Adrenal gland (tissue), 12 donors: ENCODE measurements around the gene LSM2. TPM values are rescaled to one million over a fixed set of nuclear protein-coding genes. Genes with fewer than 3 reads are reported as not detected.
"Not testable (repeated sequence)": the region's sequence is repeated elsewhere in the genome, so short reads cannot be mapped to it uniquely, and the experiment has no call there.

ENCODE experiments used
- DNase-seq, 7 donors: peaks; one replicate each; pipeline ENCODE4 v3.0.0-alpha.2; 2019 to 2020
- H3K27ac ChIP-seq, 5 donors: fragments of 200-600 bp; sonication (generic) in 4 of 5; 1 replicate in 3 of 5; 2 replicates in 2 of 5; pipeline versions ENCODE4 v1.5.1 to v1.8.0; 2016 to 2020; ENCODE audit warnings: mild to moderate bottlenecking in 1 of 5
- H3K27me3 ChIP-seq: fragments of 200-600 bp; 2 replicates; pipeline ENCODE4 v1.8.0; 2021
- H3K36me3 ChIP-seq, 2 donors: fragments of 200-600 bp; replicated peaks in 1 of 2; 1 replicate in 1 of 2; 2 replicates in 1 of 2; pipeline versions ENCODE4 v1.5.1 to v1.8.0; 2018 to 2022
- H3K4me1 ChIP-seq, 2 donors: fragments of 200-600 bp; replicated peaks in 1 of 2; 1 replicate in 1 of 2; 2 replicates in 1 of 2; pipeline versions ENCODE4 v1.5.1 to v1.8.0; 2018 to 2021
- H3K4me3 ChIP-seq, 4 donors: fragments of 200-600 bp; sonication (generic) in 3 of 4; one replicate each; pipeline ENCODE4 v1.5.1; 2016 to 2018
- H3K9me3 ChIP-seq, 3 donors: fragments of 200-600 bp; sonication (generic) in 1 of 3; replicated peaks in 1 of 3; 1 replicate in 2 of 3; 2 replicates in 1 of 3; pipeline versions ENCODE4 v1.5.1 to v1.8.0; 2016 to 2021
- POLR2A ChIP-seq, 2 donors: fragments of 450-650 bp; IDR thresholded peaks; one replicate each; pipeline ENCODE4 v1.6.1; 2017; ENCODE audit warnings: antibody characterized with exemption in 2 of 2, mild to moderate bottlenecking in 2 of 2, moderate library complexity in 1 of 2
- WGBS, 4 donors: extraction: QIAGEN DNeasy Blood & Tissue Kit in 2 of 4; methylation state at CpG; one replicate each; pipeline versions ENCODE4 v1.1.5 to v1.1.7; 2013 to 2017; 5-methylcytosine and 5-hydroxymethylcytosine counted together
- intact Hi-C, 2 donors: fragments of 100-400 bp; cut with DNase I; formaldehyde crosslinking; loops; one replicate each; pipeline versions ENCODE4 v1.14.1 to v1.15.0; 2022 to 2023
- polyA plus RNA-seq, 3 donors: library from polyadenylated mRNA; stranded (reverse); fragments of 200-250 nt in 2 of 3; fragments of 350-450 nt in 1 of 3; fragmentation: Illumina TruSeq in 1 of 3; extraction: RNeasy Lipid Tissue Mini Kit (QIAGEN cat#74804) in 1 of 3; gene quantifications; one replicate each; pipeline ENCODE4 v1.2.3, GENCODE V29; 2013 to 2014
- total RNA-seq, 9 donors: library from RNA; depleted of rRNA in 4 of 9; stranded (reverse); fragments of >200 nt in 4 of 9; fragments of 120-200 nt in 1 of 9; fragmentation: NEBNext Ultra II Directional in 1 of 9; extraction: Animal tissue kit (Norgen Biotek cat#: 25700) in 1 of 9; gene quantifications; one replicate each; pipeline versions ENCODE4 v1.1.0 to v1.2.4, GENCODE V29; 2013 to 2023
- TF ChIP-seq, protein P1 (sequence below), 6 experiments: fragments of 450-650 bp in 4 of 6; fragments of 200-600 bp in 2 of 6; sonication (generic) in 1 of 6; IDR thresholded peaks; 1 replicate in 5 of 6; 2 replicates in 1 of 6; pipeline versions ENCODE4 v1.5.1 to v1.8.0; 2016 to 2021; ENCODE audit warnings: antibody characterized with exemption in 6 of 6, mild to moderate bottlenecking in 2 of 6, moderate library complexity in 1 of 6
- donor health status: healthy with polysubstance abuse.
- donor health status: Bipolar disorder and iron deficiency.
- donor health status: DM: yes; HTN: yes; CAD: no.
- donor health status: DM: no; HTN: no; CAD: no.
- donor health status: DM: no; HTN: no; CAD: no.
- donor health status: DM: yes; HTN: yes; CAD: no.

LSM2 gene
- total and polyA plus RNA-seq, 12 donors: 28.0 to 61.3 (median 43.2) TPM

DNA sequence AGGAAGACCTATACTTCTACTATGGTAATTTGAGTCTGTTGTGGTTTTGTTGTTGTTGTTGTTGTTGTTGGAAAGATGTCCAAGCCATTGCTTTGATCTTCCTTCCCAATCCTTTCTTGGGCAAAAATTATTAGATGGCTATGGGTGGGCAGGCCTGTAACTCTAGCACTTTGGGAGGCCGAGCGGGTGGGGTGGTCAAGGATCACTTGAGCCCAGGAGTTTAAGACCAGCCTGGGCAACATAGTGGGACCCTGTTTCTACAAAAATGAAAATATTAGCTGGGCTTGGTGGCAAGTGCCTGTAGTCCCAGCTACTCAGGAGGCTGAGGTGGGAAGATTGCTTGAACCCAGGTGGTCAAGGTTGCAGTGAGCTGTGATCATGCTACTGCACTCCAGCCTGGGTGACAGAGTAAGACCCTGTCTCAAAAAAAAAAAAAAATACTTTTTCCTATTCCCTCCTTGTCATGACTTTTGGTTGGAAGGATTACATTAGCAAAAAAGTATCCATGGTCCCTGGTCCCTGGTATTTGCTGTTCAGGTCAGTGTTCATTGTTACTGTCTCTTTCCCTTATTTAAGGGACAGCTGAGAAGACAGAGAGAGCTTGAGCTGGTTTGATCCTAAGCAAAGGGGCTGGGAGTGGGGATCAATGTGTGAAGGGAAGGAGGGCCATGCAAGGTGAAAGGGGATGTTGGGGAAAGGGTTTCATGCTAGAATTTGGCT, 44.2 kb upstream of the LSM2 start:
- 88 to 99% (median 95%) methylated on average over 2 of the region's 2 CpGs for WGBS, 4 donors
- intact Hi-C loops: no loop called here
- no peaks in the 10 kb centered on the region for H3K36me3 ChIP-seq
- H3K27ac ChIP-seq: no peak overlapping the region
- H3K9me3 ChIP-seq: no peaks in the 10 kb centered on the region
- TF ChIP-seq, protein P1, sequence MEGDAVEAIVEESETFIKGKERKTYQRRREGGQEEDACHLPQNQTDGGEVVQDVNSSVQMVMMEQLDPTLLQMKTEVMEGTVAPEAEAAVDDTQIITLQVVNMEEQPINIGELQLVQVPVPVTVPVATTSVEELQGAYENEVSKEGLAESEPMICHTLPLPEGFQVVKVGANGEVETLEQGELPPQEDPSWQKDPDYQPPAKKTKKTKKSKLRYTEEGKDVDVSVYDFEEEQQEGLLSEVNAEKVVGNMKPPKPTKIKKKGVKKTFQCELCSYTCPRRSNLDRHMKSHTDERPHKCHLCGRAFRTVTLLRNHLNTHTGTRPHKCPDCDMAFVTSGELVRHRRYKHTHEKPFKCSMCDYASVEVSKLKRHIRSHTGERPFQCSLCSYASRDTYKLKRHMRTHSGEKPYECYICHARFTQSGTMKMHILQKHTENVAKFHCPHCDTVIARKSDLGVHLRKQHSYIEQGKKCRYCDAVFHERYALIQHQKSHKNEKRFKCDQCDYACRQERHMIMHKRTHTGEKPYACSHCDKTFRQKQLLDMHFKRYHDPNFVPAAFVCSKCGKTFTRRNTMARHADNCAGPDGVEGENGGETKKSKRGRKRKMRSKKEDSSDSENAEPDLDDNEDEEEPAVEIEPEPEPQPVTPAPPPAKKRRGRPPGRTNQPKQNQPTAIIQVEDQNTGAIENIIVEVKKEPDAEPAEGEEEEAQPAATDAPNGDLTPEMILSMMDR (IDR thresholded peaks at IDR 0.05): no peak
- TF ChIP-seq POLR2A (IDR thresholded peaks at IDR 0.05): no peak
- no peaks in the 10 kb centered on the region for H3K4me1 ChIP-seq
- DNase-seq: no peak
- H3K27me3 ChIP-seq: no peaks in the 10 kb centered on the region
- no peak overlapping the region for H3K4me3 ChIP-seq

DNA sequence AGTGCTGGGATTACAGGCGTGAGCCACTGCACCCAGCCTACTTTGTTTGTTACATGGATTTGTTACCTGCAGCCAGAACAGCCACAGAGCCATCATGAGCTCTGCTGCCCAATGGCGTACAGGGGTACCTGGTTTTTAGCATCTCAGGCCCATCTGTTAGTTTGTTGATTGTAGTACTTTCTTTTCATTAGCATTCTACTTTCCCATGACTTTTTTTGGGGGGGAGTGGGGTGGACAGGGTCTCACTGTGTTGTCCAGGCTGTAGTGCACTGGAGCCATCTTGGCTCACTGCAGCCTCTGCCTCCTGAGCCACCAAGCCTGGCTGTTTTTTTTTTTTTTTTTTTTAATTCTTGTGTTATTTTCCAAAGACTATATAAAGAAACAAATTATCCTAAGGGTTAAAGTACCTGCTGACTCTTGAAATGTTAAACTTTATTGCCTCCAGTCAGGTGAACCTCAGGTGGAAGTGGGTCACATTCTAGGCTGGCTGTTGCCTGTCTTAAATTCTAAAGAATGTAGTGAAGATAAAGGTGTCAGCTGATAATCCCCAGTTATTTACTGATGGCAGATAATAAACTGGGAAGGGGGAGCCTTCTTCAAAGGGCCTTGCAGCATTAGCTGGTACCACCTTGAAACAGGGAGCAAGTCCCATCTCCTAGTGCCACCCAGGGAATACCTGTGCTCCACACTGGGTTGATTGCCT, 40.7 kb upstream of the LSM2 start:
- intact Hi-C loops: no loop called here
- WGBS, 4 donors: 89 to 100% (median 94%) methylated on average over 2 of the region's 2 CpGs
- TF ChIP-seq POLR2A (IDR thresholded peaks at IDR 0.05): no peak

DNA sequence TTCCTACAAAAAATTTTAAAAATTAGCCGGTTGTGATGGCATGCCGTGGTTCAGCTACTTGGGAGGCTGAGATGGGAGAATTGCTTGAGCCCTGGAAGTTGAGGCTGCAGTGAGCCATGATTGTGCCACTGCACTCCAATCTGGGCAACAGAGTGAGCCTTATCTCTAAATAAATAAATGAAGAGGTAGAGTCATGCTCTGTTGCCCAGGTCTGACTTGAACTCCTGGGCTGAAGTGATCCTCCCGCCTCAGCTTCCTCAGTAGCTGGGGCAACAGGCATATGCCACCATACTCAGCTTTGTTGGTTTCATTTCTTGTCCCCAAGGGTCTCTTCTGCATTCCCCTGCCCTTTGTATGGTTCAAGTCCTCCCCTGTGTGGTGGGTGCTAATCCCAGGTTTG, 37.7 kb upstream of the LSM2 start:
- Histone ChIP-seq H3K4me3 (no peak overlapping the region), H3K27ac (no peak overlapping the region), H3K27me3 (no peaks in the 10 kb centered on the region), H3K4me1 (no peaks in the 10 kb centered on the region), H3K36me3 (peaks cover 0 to 16% of the 10 kb centered on the region in 2 donors), H3K9me3 (no peaks in the 10 kb centered on the region)
- intact Hi-C loops: no loop called here
- TF ChIP-seq, protein P1 (IDR thresholded peaks at IDR 0.05): no peak
- no peak for TF ChIP-seq POLR2A (IDR thresholded peaks at IDR 0.05)
- 95 to 100% (median 97%) methylated on average over 3 of the region's 3 CpGs for WGBS, 4 donors
- no peak for DNase-seq

More for the DNA sequence above, 40.7 kb upstream of the LSM2 start:
- Histone ChIP-seq H3K9me3 (no peaks in the 10 kb centered on the region), H3K27me3 (no peaks in the 10 kb centered on the region), H3K4me1 (no peaks in the 10 kb centered on the region), H3K4me3 (no peak overlapping the region), H3K36me3 (no peaks in the 10 kb centered on the region), H3K27ac (no peak overlapping the region)
- no peak for DNase-seq

DNA sequence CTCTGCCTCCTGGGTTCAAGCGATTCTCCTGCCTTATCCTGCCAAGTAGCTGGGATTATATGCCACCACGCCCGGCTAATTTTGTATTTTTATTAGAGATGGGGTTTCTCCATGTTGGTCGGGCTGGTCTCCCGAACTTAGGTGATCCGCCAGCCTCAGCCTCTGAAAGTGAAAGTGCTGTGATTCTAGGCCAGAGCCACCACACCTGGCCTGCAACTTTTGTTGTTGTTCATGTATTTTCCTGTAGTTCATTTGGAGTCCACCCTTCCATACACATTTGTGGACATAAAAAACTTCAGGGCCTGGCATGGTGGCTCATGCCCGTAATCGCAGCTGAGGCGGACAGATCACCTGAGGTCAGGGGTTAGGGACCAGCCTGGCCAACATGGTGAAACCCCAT, 35.3 kb upstream of the LSM2 start:
- intact Hi-C loops: no loop called here
- H3K4me3 ChIP-seq: no peak overlapping the region
- DNase-seq: no peak
- 91 to 96% (median 92%) methylated on average over 9 of the region's 9 CpGs for WGBS, 4 donors
- no peak overlapping the region for H3K27ac ChIP-seq
- no peaks in the 10 kb centered on the region for H3K9me3 ChIP-seq
- no peaks in the 10 kb centered on the region for H3K27me3 ChIP-seq
- peaks cover 0 to 40% of the 10 kb centered on the region in 2 donors for H3K36me3 ChIP-seq
- TF ChIP-seq, protein P1 (IDR thresholded peaks at IDR 0.05): no peak
- TF ChIP-seq POLR2A (IDR thresholded peaks at IDR 0.05): no peak
- peaks cover 15 to 21% of the 10 kb centered on the region in 2 donors for H3K4me1 ChIP-seq

DNA sequence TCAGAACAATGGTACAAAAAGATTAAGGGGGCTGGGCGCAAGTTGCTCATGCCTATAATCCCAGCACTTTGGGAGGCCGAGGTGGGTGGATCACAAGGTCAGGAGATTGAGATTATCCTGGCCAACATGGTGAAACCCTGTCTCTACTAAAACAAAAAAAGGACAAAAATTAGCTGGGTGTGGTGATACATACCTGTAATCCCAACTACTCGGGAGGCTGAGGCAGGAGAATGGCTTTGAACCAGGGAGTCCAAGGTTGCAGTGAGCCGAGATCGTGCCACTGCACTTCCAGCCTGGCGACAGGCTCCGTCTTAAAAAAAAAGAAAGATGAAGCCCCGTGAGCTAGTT, 33.0 kb upstream of the LSM2 start:
- not testable (repeated sequence) for H3K9me3 ChIP-seq, H3K27ac ChIP-seq, DNase-seq, H3K4me3 ChIP-seq, H3K27me3 ChIP-seq
- H3K36me3 ChIP-seq: peaks cover 0 to 40% of the 10 kb centered on the region in 2 donors
- 79 to 87% (median 81%) methylated on average over 8 of the region's 8 CpGs for WGBS, 4 donors
- intact Hi-C loops: loop anchor here (5.0 to 10.0 kb wide), 2 partner anchors 152 to 155 kb away; partner anchors contain the start of gene LY6G5C (in 1 of the 2)
- H3K4me1 ChIP-seq: peaks cover 25 to 34% of the 10 kb centered on the region in 2 donors
